Type B pancreatic cell (in vitro differentiated cells): ENCODE data around the gene ATPAF2. TPM values are rescaled to one million over a fixed set of nuclear protein-coding genes. Genes with fewer than 3 reads are reported as not detected.
"Not testable (repeated sequence)": the region's sequence is repeated elsewhere in the genome, so short reads cannot be mapped to it uniquely, and the experiment has no call there.

ENCODE experiments used
- DNase-seq: peaks from one replicate; pipeline ENCODE4 v3.0.0; 2021; ENCODE audit warnings: mixed read lengths; ENCODE audit not compliant: unreplicated experiment; ENCODE audit errors: extremely low spot score
- H3K27ac Mint-ChIP-seq: 2 replicates; pipeline ENCODE4 v1.8.0; 2021; ENCODE audit warnings: mild to moderate bottlenecking, mixed read lengths
- H3K27me3 Mint-ChIP-seq: 2 replicates; pipeline ENCODE4 v1.8.0; 2021; ENCODE audit warnings: mixed read lengths
- H3K36me3 Mint-ChIP-seq: 2 replicates; pipeline ENCODE4 v1.8.0; 2021; ENCODE audit warnings: mixed read lengths
- H3K4me1 Mint-ChIP-seq: one replicate; pipeline ENCODE4 v1.8.0; 2021; ENCODE audit warnings: mixed read lengths; ENCODE audit not compliant: unreplicated experiment
- H3K4me3 Mint-ChIP-seq: 2 replicates; pipeline ENCODE4 v1.8.0; 2021; ENCODE audit warnings: mild to moderate bottlenecking, mixed read lengths
- H3K9me3 Mint-ChIP-seq: 2 replicates; pipeline ENCODE4 v1.8.0; 2021; ENCODE audit warnings: mixed read lengths
- total RNA-seq: library from RNA; stranded (reverse); gene quantifications from 2 replicates; pipeline ENCODE4 v1.2.1, GENCODE V29; 2021; ENCODE audit warnings: low replicate concordance
- TF ChIP-seq, protein P1 (sequence below): fragments of 200-600 bp; sonication (generic); conservative IDR thresholded peaks from 2 replicates; pipeline ENCODE4 v1.5.0; 2021; ENCODE audit warnings: antibody characterized with exemption, mild to moderate bottlenecking

Gene ATPAF2
- total RNA-seq, 1 donor from 2014 or later = 28.9 TPM

DNA sequence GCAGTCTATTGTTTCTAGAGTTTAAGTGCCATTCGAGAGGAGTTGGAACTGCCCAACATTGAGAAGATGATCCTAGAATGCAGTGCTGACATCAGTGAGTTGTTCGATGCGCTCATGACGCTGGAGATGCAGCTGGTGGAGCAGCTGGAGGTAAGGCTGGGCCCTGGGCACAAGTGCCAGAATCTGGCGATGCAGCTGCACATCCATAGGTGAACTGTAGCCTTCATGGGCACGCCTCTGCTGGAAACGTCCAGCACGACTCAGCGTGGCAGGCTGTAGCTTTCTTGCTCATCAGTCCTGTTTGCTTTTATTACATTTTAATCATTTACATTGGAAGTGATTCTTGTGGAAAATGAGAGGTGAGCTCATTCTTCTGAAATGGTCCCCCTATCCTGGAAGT lies 34.6 kb downstream of the ATPAF2 start:
- TF ChIP-seq, protein P1, sequence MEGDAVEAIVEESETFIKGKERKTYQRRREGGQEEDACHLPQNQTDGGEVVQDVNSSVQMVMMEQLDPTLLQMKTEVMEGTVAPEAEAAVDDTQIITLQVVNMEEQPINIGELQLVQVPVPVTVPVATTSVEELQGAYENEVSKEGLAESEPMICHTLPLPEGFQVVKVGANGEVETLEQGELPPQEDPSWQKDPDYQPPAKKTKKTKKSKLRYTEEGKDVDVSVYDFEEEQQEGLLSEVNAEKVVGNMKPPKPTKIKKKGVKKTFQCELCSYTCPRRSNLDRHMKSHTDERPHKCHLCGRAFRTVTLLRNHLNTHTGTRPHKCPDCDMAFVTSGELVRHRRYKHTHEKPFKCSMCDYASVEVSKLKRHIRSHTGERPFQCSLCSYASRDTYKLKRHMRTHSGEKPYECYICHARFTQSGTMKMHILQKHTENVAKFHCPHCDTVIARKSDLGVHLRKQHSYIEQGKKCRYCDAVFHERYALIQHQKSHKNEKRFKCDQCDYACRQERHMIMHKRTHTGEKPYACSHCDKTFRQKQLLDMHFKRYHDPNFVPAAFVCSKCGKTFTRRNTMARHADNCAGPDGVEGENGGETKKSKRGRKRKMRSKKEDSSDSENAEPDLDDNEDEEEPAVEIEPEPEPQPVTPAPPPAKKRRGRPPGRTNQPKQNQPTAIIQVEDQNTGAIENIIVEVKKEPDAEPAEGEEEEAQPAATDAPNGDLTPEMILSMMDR = no peak
- Mint-ChIP-seq H3K27me3 (no peaks in the 10 kb centered on the region), H3K4me3 (no peak overlapping the region), H3K36me3 (peaks cover 5% of the 10 kb centered on the region), H3K4me1 (peaks cover 13% of the 10 kb centered on the region), H3K27ac (no peak overlapping the region), H3K9me3 (no peaks in the 10 kb centered on the region)
- DNase-seq = no peak

DNA sequence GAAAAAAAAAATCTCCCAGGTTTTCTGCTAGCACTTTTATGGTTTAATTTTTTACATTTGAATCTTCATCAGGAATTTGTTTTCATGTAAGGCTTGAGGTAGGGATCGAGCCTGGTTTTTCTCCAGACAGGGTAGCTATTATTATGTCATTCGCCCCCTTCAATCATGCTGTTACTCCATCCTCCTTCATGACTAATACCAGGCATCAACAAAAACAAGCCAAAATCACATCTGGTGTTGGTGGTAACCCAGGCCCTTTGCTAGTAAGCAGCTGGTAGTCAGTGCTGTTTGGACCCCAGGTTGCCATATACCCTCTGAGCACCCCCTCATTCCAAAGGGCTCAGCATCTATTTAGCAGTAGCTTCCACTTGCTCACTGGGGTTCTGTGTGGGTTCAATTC lies 36.8 kb downstream of the ATPAF2 start:
- peaks cover 15% of the 10 kb centered on the region for H3K4me1 Mint-ChIP-seq

DNA sequence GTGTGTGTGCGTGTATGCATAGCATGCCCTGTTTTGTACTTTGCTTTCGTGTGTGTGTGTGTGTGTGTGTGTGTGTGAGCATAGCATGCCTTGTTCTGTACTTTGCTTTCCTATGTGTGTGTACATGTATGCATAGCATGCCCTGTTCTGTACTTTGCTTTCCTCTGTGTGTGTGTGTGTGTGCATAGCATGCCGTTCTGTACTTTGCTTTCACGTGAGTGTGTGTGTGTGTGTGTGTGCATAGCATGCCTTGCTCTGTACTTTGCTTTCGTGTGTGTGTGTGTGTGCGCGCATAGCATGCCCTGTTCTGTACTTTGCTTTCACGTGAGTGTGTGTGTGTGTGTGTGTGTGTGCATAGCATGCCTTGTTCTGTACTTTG lies 38.9 kb downstream of the ATPAF2 start:
- no peaks in the 10 kb centered on the region for H3K9me3 Mint-ChIP-seq
- TF ChIP-seq, protein P1 = no peak
- peaks cover 15% of the 10 kb centered on the region for H3K4me1 Mint-ChIP-seq
- H3K36me3 Mint-ChIP-seq = no peaks in the 10 kb centered on the region
- H3K4me3 Mint-ChIP-seq = no peak overlapping the region
- no peaks in the 10 kb centered on the region for H3K27me3 Mint-ChIP-seq
- DNase-seq = no peak
- no peak overlapping the region for H3K27ac Mint-ChIP-seq

More for the DNA sequence above, 36.8 kb downstream of the ATPAF2 start:
- H3K4me3 Mint-ChIP-seq = no peak overlapping the region
- no peaks in the 10 kb centered on the region for H3K9me3 Mint-ChIP-seq
- TF ChIP-seq, protein P1 = no peak
- no peak for DNase-seq
- no peak overlapping the region for H3K27ac Mint-ChIP-seq
- no peaks in the 10 kb centered on the region for H3K27me3 Mint-ChIP-seq
- H3K36me3 Mint-ChIP-seq = peaks cover 5% of the 10 kb centered on the region

DNA sequence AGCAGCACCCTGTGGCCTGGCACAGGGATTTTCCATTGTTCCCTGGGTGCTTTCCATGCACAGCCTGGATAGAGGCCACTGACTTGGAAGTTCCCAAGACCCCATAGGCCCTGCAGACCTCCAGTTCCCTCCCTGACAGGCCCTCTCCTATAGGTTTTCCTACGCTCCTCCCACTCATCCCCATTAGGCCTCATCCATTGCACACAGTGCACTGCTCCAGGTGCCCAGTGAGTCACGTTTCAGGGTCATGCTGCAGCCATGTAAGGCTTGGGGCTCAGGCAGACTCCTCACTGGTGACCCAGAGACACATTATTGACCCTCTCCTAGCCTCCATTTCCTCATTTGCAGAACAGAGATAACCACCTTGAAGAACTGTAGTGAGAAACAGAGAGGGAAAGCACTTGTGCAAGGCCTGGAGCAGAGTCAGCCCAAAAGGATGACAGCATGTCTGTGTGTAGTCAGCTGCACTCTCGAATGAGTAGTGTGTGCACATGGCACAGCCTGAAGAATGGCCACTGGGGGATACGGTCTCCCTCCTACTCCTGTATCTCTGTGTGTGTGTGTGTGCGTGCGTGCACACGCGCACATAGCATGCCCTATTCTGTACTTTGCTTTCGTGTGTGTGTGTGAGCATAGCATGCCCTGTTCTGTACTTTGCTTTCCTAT lies 39.5 kb downstream of the ATPAF2 start:
- Mint-ChIP-seq H3K36me3 (no peaks in the 10 kb centered on the region), H3K4me3 (no peak overlapping the region), H3K27me3 (no peaks in the 10 kb centered on the region), H3K27ac (no peak overlapping the region), H3K9me3 (no peaks in the 10 kb centered on the region), H3K4me1 (peaks cover 15% of the 10 kb centered on the region)
- TF ChIP-seq, protein P1 = no peak
- DNase-seq = no peak

DNA sequence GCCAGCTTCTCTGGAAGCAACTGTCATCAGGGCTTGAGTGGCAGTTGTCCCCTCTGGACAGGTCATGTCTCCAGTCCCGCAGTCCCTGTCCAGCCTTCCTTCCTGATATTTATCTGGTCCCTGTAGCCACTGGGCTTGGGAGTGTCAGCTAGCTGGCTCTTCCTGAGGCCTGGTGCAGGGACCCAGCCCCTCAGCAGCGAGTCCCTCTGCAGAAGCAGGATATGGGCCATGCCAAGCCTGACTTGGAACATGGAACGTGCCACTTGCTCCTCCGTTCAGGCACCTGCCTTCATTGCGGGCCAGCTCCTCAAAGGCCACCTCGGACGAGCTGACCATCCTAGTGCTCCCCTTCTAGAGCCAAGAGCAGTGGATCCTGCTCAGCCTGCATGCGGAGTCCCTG lies 40.0 kb downstream of the ATPAF2 start:
- no peaks in the 10 kb centered on the region for H3K36me3 Mint-ChIP-seq
- no peaks in the 10 kb centered on the region for H3K27me3 Mint-ChIP-seq
- TF ChIP-seq, protein P1 = no peak
- no peak for DNase-seq
- no peak overlapping the region for H3K27ac Mint-ChIP-seq
- H3K4me1 Mint-ChIP-seq = peaks cover 15% of the 10 kb centered on the region
- H3K9me3 Mint-ChIP-seq = no peaks in the 10 kb centered on the region
- H3K4me3 Mint-ChIP-seq = no peak overlapping the region

DNA sequence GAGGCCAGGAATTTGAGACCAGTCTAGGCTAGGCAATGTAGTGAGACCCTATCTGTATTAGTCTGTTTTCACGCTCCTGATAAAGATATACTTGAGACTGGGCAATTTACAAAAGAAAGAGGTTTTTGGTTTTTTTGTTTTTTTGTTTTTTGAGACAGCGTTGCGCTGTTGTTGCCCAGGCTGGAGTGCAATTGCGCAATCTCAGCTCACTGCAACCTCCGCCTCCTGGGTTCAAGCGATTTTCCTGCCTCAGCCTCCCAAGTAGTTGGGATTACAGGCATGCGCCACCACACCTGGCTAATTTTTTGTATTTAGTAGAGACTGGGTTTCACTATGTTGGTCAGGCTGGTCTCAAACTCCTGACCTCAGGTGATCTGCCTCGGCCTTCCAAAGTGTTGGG lies 43.1 kb downstream of the ATPAF2 start:
- H3K4me1 Mint-ChIP-seq = peaks cover 11% of the 10 kb centered on the region
- not testable (repeated sequence) for H3K27ac Mint-ChIP-seq, H3K9me3 Mint-ChIP-seq, H3K36me3 Mint-ChIP-seq, DNase-seq, H3K4me3 Mint-ChIP-seq, H3K27me3 Mint-ChIP-seq
